Spleen (tissue), 11 donors: ENCODE data around the gene ART1. TPM values are rescaled to one million over a fixed set of nuclear protein-coding genes. Genes with fewer than 3 reads are reported as not detected.
A peak's percentile ranks its signal among the peaks of the same experiment; 100 is the strongest.

Experiments used
- DNase-seq: peaks from one replicate; pipeline ENCODE4 v3.0.0-alpha.2; 2020
- H3K27ac ChIP-seq, 8 donors: fragments of 200-600 bp; sonication (generic) in 7 of 8; 1 replicate in 4 of 8; 2 replicates in 4 of 8; pipeline versions ENCODE4 v1.5.0 to v1.8.0; 2016 to 2021; ENCODE audit warnings: inconsistent platforms in 4 of 8, mild to moderate bottlenecking in 4 of 8, moderate library complexity in 1 of 8
- H3K27me3 ChIP-seq, 7 donors: fragments of 200-600 bp; sonication (generic) in 6 of 7; replicated peaks in 1 of 7; 1 replicate in 4 of 7; 2 replicates in 3 of 7; pipeline versions ENCODE4 v1.5.0 to v1.8.0; 2016 to 2021; ENCODE audit warnings: inconsistent platforms in 3 of 7, mild to moderate bottlenecking in 1 of 7
- H3K36me3 ChIP-seq, 6 donors: fragments of 200-600 bp; sonication (generic) in 5 of 6; 1 replicate in 4 of 6; 2 replicates in 2 of 6; pipeline versions ENCODE4 v1.5.0 to v1.8.0; 2016 to 2021; ENCODE audit warnings: inconsistent platforms in 2 of 6
- H3K4me1 ChIP-seq, 6 donors: fragments of 200-600 bp; sonication (generic) in 5 of 6; 1 replicate in 3 of 6; 2 replicates in 3 of 6; pipeline versions ENCODE4 v1.5.0 to v1.8.0; 2016 to 2021; ENCODE audit warnings: inconsistent platforms in 3 of 6
- H3K4me3 ChIP-seq, 8 donors: fragments of 200-600 bp; sonication (generic) in 7 of 8; 1 replicate in 4 of 8; 2 replicates in 4 of 8; pipeline versions ENCODE4 v1.5.0 to v1.8.0; 2016 to 2021; ENCODE audit warnings: inconsistent platforms in 4 of 8, mild to moderate bottlenecking in 4 of 8, moderate library complexity in 2 of 8
- H3K9me3 ChIP-seq, 8 donors: fragments of 200-600 bp; sonication (generic) in 7 of 8; 1 replicate in 4 of 8; 2 replicates in 4 of 8; pipeline versions ENCODE4 v1.5.0 to v1.8.0; 2016 to 2021; ENCODE audit warnings: inconsistent platforms in 4 of 8
- CTCF ChIP-seq, 11 experiments: fragments of 200-600 bp in 7 of 11; fragments of 450-650 bp in 4 of 11; sonication (generic) in 4 of 11; IDR thresholded peaks in 8 of 11; conservative IDR thresholded peaks in 3 of 11; 1 replicate in 7 of 11; 2 replicates in 4 of 11; pipeline versions ENCODE4 v1.4.0 to v1.8.0; 2016 to 2021; ENCODE audit warnings: antibody characterized with exemption in 11 of 11, inconsistent platforms in 4 of 11, mild to moderate bottlenecking in 1 of 11
- POLR2A ChIP-seq, 3 donors: fragments of 450-650 bp; IDR thresholded peaks; one replicate each; pipeline ENCODE4 v1.5.1; 2017; ENCODE audit warnings: antibody characterized with exemption in 3 of 3, mild to moderate bottlenecking in 1 of 3
- POLR2AphosphoS5 ChIP-seq, 3 donors: sonication (generic); formaldehyde crosslinking; IDR thresholded peaks; one replicate each; pipeline ENCODE4 v1.5.1; 2017; ENCODE audit warnings: antibody characterized with exemption in 3 of 3
- WGBS, 5 donors: extraction: QIAGEN DNeasy Blood & Tissue Kit in 3 of 5; methylation state at CpG; one replicate each; pipeline versions ENCODE4 v1.1.5 to v1.1.7; 2013 to 2018; 5-methylcytosine and 5-hydroxymethylcytosine counted together
- intact Hi-C: fragments of 100-400 bp; cut with DNase I; formaldehyde crosslinking; loops from one replicate; pipeline ENCODE4 v1.15.0; 2023; ENCODE audit warnings: low total_unique reads
- polyA plus RNA-seq, 3 donors: library from polyadenylated mRNA; stranded (reverse); fragments of 200-250 nt; gene quantifications; one replicate each; pipeline ENCODE4 v1.2.1, GENCODE V29; 2013
- total RNA-seq, 7 donors: library from RNA; depleted of rRNA in 3 of 7; stranded (reverse); fragments of >200 nt in 3 of 7; fragmentation: NEBNext Ultra II Directional in 4 of 7; extraction: Animal tissue kit (Norgen Biotek cat#: 25700) in 4 of 7; gene quantifications; one replicate each; pipeline versions ENCODE4 v1.1.0 to v1.2.1, GENCODE V29; 2016 to 2021
- donor health status: healthy with polysubstance abuse.
- donor health status: DM: no; HTN: no; CAD: no; lungs with moderate emphysema.
- donor health status: DM: no; HTN: no; CAD: no.
- donor health status: Bipolar disorder and iron deficiency.
- donor health status: healthy.
- donor health status: DM: no; HTN: no; CAD: no.
- donor health status: DM: yes; HTN: yes; CAD: no.

ART1 gene
- total and polyA plus RNA-seq, 10 donors = not detected

DNA sequence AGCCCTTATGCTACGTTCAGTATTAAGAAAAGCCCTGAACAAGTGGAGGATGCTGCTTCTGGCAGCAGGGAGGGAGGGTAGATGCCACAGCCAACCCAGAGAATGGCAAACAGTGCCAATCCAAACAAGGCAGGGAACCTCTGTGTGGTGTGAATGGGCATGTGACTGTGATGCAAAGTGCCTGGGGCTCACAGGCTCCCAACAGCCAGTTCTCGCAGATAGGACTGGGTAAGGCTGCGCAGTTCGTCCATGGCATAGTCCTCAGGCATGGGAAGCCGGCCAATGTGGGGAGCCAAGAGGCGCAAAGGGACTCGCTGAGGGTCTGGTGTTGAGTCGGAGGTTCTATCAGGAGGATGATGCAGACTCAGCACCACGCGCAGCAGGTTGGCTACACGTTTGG lies 31.0 kb downstream of the ART1 start:
- Histone ChIP-seq H3K9me3 (no peaks in the 10 kb centered on the region), H3K36me3 (peaks cover 11 to 100% (median 96%) of the 10 kb centered on the region in 6 donors), H3K4me3 (no peak overlapping the region), H3K27ac (no peak overlapping the region), H3K4me1 (no peaks in the 10 kb centered on the region), H3K27me3 (no peaks in the 10 kb centered on the region)
- intact Hi-C loops = no loop called here
- 97 to 99% (median 98%) methylated on average over 11 of the region's 11 CpGs for WGBS, 5 donors
- no peak for DNase-seq
- no peak for TF ChIP-seq POLR2A (IDR thresholded peaks at IDR 0.05)
- no peak for TF ChIP-seq POLR2AphosphoS5 (IDR thresholded peaks at IDR 0.05)
- TF ChIP-seq CTCF (IDR thresholded peaks at IDR 0.05 in 8 of 11, conservative IDR thresholded peaks at IDR 0.05 in 3 of 11) = no peak

GRCh38 chr11:3679077-3679476 lies 34.1 kb downstream of the ART1 start:
- no peaks in the 10 kb centered on the region for H3K9me3 ChIP-seq
- intact Hi-C loops = no loop called here
- H3K27me3 ChIP-seq = no peaks in the 10 kb centered on the region
- H3K27ac ChIP-seq = no peak overlapping the region
- TF ChIP-seq POLR2AphosphoS5 (IDR thresholded peaks at IDR 0.05) (no peak), POLR2A (IDR thresholded peaks at IDR 0.05) (no peak), CTCF (IDR thresholded peaks at IDR 0.05 in 8 of 11, conservative IDR thresholded peaks at IDR 0.05 in 3 of 11) (no peak)
- DNase-seq = no peak
- WGBS, 5 donors = 93 to 99% (median 98%) methylated on average over 3 of the region's 3 CpGs
- H3K4me1 ChIP-seq = no peaks in the 10 kb centered on the region
- H3K4me3 ChIP-seq = no peak overlapping the region
- H3K36me3 ChIP-seq = peaks cover 11 to 100% (median 98%) of the 10 kb centered on the region in 6 donors

GRCh38 chr11:3683039-3683438 lies 38.1 kb downstream of the ART1 start:
- Histone ChIP-seq H3K9me3 (no peaks in the 10 kb centered on the region), H3K27ac (no peak overlapping the region), H3K4me1 (no peaks in the 10 kb centered on the region), H3K4me3 (no peak overlapping the region), H3K27me3 (no peaks in the 10 kb centered on the region), H3K36me3 (peaks cover 7 to 100% (median 96%) of the 10 kb centered on the region in 6 donors)
- TF ChIP-seq POLR2AphosphoS5 (IDR thresholded peaks at IDR 0.05) = no peak
- no peak for TF ChIP-seq POLR2A (IDR thresholded peaks at IDR 0.05)
- TF ChIP-seq CTCF (IDR thresholded peaks at IDR 0.05 in 8 of 11, conservative IDR thresholded peaks at IDR 0.05 in 3 of 11) = no peak
- WGBS, 5 donors = 93 to 99% (median 97%) methylated on average over 9 of the region's 9 CpGs
- intact Hi-C loops = no loop called here
- no peak for DNase-seq

DNA sequence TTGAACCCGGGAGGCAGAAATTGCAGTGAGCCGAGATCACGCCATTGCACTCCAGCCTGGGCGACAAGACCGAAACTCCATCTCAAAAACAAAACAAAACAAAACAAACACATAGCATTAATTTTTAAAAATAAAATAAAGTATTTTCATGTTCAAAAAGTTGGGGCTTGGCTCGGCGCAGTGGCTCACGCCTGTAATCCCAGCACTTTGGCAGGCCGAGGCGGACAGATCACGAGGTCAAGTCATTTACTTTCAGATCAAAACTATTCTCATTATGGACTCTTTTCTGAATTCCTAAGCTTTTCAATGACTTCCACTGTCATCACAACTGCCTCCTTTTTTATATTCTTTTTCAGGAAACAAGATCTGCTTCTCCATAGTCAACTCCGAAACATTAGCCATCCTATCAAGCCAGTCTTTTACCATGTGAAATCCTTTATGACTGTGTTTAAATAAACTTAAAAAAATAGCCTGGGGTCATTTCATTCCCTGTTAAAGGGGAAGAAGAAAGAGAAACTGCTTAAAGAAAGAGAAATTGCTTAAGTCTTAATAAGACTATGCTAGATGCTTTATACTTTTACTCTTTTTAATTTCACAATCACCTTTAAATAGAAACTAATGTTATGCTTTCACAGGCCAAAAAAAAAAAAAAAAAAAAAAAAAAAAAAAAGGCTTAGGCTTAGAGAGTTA lies 39.3 kb downstream of the ART1 start:
- 84 to 94% (median 88%) methylated on average over 12 of the region's 12 CpGs for WGBS, 5 donors
- TF ChIP-seq POLR2AphosphoS5 (IDR thresholded peaks at IDR 0.05) = no peak
- TF ChIP-seq POLR2A (IDR thresholded peaks at IDR 0.05) = no peak
- TF ChIP-seq CTCF (IDR thresholded peaks at IDR 0.05 in 8 of 11, conservative IDR thresholded peaks at IDR 0.05 in 3 of 11) = no peak
- Histone ChIP-seq H3K27ac (peak overlapping the region in 1 of 8 donors; percentile 15), H3K4me3 (no peak overlapping the region), H3K4me1 (no peaks in the 10 kb centered on the region), H3K36me3 (peaks cover 2 to 100% (median 95%) of the 10 kb centered on the region in 6 donors), H3K9me3 (no peaks in the 10 kb centered on the region), H3K27me3 (no peaks in the 10 kb centered on the region)
- DNase-seq = no peak
- intact Hi-C loops = no loop called here
